Osteocyte (in vitro differentiated cells): ENCODE measurements around the gene PRTN3. TPM values are rescaled to one million over a fixed set of nuclear protein-coding genes. Genes with fewer than 3 reads are reported as not detected.

Source experiments
- DNase-seq: peaks from one replicate; pipeline ENCODE4 v3.0.0; 2021; ENCODE audit warnings: mixed read lengths; ENCODE audit not compliant: unreplicated experiment; ENCODE audit errors: extremely low spot score
- H3K27ac Mint-ChIP-seq: one replicate; pipeline ENCODE4 v1.8.0; 2021; ENCODE audit warnings: mild to moderate bottlenecking, mixed read lengths; ENCODE audit not compliant: unreplicated experiment
- H3K27me3 Mint-ChIP-seq: one replicate; pipeline ENCODE4 v1.8.0; 2021; ENCODE audit warnings: mixed read lengths; ENCODE audit not compliant: unreplicated experiment
- H3K36me3 Mint-ChIP-seq: one replicate; pipeline ENCODE4 v1.8.0; 2021; ENCODE audit warnings: mixed read lengths; ENCODE audit not compliant: unreplicated experiment
- H3K4me1 Mint-ChIP-seq: one replicate; pipeline ENCODE4 v1.8.0; 2021; ENCODE audit warnings: mixed read lengths; ENCODE audit not compliant: unreplicated experiment
- H3K4me3 Mint-ChIP-seq: one replicate; pipeline ENCODE4 v1.8.0; 2021; ENCODE audit warnings: mild to moderate bottlenecking, moderate library complexity, mixed read lengths; ENCODE audit not compliant: unreplicated experiment
- H3K9me3 Mint-ChIP-seq: one replicate; pipeline ENCODE4 v1.8.0; 2021; ENCODE audit warnings: mixed read lengths; ENCODE audit not compliant: unreplicated experiment
- CTCF ChIP-seq: fragments of 200-600 bp; sonication (generic); IDR thresholded peaks from 2 replicates; pipeline ENCODE4 v1.5.0; 2021; ENCODE audit warnings: antibody characterized with exemption, mild to moderate bottlenecking, moderate library complexity
- total RNA-seq: library from RNA; stranded (reverse); gene quantifications from 2 replicates; pipeline ENCODE4 v1.2.1, GENCODE V29; 2021

Gene PRTN3
- total RNA-seq, 1 donor from 2014 or later = not detected

GRCh38 chr19:797528-798414 is 43.0 kb upstream of the PRTN3 start:
- Mint-ChIP-seq H3K4me3 (peak overlapping the region; percentile 87), H3K27ac (peak overlapping the region; percentile 82), H3K9me3 (no peaks in the 10 kb centered on the region), H3K4me1 (peaks cover 39% of the 10 kb centered on the region), H3K36me3 (peaks cover 15% of the 10 kb centered on the region), H3K27me3 (no peaks in the 10 kb centered on the region)
- peak; percentile 2 for TF ChIP-seq CTCF
- DNase-seq = peak; percentile 96

- DNase-seq = no peak
- Mint-ChIP-seq H3K27me3 (no peaks in the 10 kb centered on the region), H3K36me3 (peaks cover 18% of the 10 kb centered on the region), H3K4me1 (peaks cover 47% of the 10 kb centered on the region), H3K27ac (peak overlapping the region; percentile 82), H3K9me3 (no peaks in the 10 kb centered on the region), H3K4me3 (peak overlapping the region; percentile 87)
- no peak for TF ChIP-seq CTCF
These were observed 42.3 kb upstream of the PRTN3 start for GRCh38 chr19:798415-799075.

- peak overlapping the region; percentile 80 for H3K27ac Mint-ChIP-seq
- H3K4me3 Mint-ChIP-seq = peak overlapping the region; percentile 87
- no peaks in the 10 kb centered on the region for H3K27me3 Mint-ChIP-seq
- H3K36me3 Mint-ChIP-seq = peaks cover 18% of the 10 kb centered on the region
- peak; percentile 37 for TF ChIP-seq CTCF
- H3K4me1 Mint-ChIP-seq = peaks cover 48% of the 10 kb centered on the region
- H3K9me3 Mint-ChIP-seq = no peaks in the 10 kb centered on the region
- DNase-seq = no peak
These were observed 41.5 kb upstream of the PRTN3 start for GRCh38 chr19:799076-799881.

GRCh38 chr19:800360-801029 is 40.3 kb upstream of the PRTN3 start:
- Mint-ChIP-seq H3K36me3 (peaks cover 20% of the 10 kb centered on the region), H3K27ac (peak overlapping the region; percentile 74), H3K9me3 (no peaks in the 10 kb centered on the region), H3K27me3 (no peaks in the 10 kb centered on the region), H3K4me1 (peaks cover 48% of the 10 kb centered on the region), H3K4me3 (peak overlapping the region; percentile 87)
- TF ChIP-seq CTCF = no peak
- no peak for DNase-seq
